ENCODE measurements around the gene SDC3.

SDC3 gene

DNA sequence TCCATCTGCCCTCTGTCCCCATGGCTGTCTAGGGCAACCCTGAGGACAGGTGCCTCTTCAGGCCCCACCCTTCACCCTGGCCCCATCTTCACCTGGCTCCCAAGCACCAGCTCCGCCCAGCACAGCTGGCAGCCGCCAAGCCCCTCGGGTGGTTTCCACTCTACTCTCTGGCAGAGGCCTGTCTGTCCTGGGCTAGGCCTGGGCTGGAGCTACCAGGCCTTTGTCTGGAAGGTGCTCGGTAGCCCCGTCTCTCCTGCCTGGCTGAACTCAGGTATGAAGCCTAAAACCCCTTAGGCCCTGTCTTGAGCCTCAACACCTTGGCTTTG, 17.4 kb downstream of the SDC3 start:
- TF ChIP-seq CTCF (IDR thresholded peaks at IDR 0.05; ENCODE audit: low read depth, low read length, missing control alignments), result no peak
- no peak overlapping the region for H3K4me3 ChIP-seq (ENCODE audit: low read depth, low read length)
- in situ Hi-C loops (cut with HindIII; ENCODE audit: low sequenced_read_pairs), result no loop called here
- no peak for DNase-seq (ENCODE audit: low read depth)

GRCh38 chr1:30890502-30891226, 17.9 kb downstream of the SDC3 start:
- no peak for TF ChIP-seq CTCF (IDR thresholded peaks at IDR 0.05; ENCODE audit: low read depth, low read length, missing control alignments)
- in situ Hi-C loops (cut with HindIII; ENCODE audit: low sequenced_read_pairs), result no loop called here

GRCh38 chr1:30889511-30889910, 19.0 kb downstream of the SDC3 start:
- H3K4me3 ChIP-seq (ENCODE audit: low read depth, low read length), result no peak overlapping the region
- in situ Hi-C loops (cut with HindIII; ENCODE audit: low sequenced_read_pairs), result no loop called here
- no peak for TF ChIP-seq CTCF (IDR thresholded peaks at IDR 0.05; ENCODE audit: low read depth, low read length, missing control alignments)
- DNase-seq (ENCODE audit: low read depth), result no peak

More at GRCh38 chr1:30890502-30891226, 17.9 kb downstream of the SDC3 start:
- no peak overlapping the region for H3K4me3 ChIP-seq (ENCODE audit: low read depth, low read length)
- DNase-seq (ENCODE audit: low read depth), result no peak

- no peak overlapping the region for H3K4me3 ChIP-seq (ENCODE audit: low read depth, low read length)
- DNase-seq (ENCODE audit: low read depth), result no peak
- TF ChIP-seq CTCF (IDR thresholded peaks at IDR 0.05; ENCODE audit: low read depth, low read length, missing control alignments), result no peak
- in situ Hi-C loops (cut with HindIII; ENCODE audit: low sequenced_read_pairs), result no loop called here
Observed at GRCh38 chr1:30888975-30889374, 19.6 kb downstream of the SDC3 start.

- no peak for TF ChIP-seq CTCF (IDR thresholded peaks at IDR 0.05; ENCODE audit: low read depth, low read length, missing control alignments)
- in situ Hi-C loops (cut with HindIII; ENCODE audit: low sequenced_read_pairs), result no loop called here
- peak; percentile 49 for DNase-seq (ENCODE audit: low read depth)
- H3K4me3 ChIP-seq (ENCODE audit: low read depth, low read length), result no peak overlapping the region
Observed at GRCh38 chr1:30888391-30888790, 20.2 kb downstream of the SDC3 start.

- DNase-seq (ENCODE audit: low read depth), result no peak
- TF ChIP-seq CTCF (IDR thresholded peaks at IDR 0.05; ENCODE audit: low read depth, low read length, missing control alignments), result no peak
- H3K4me3 ChIP-seq (ENCODE audit: low read depth, low read length), result no peak overlapping the region
- in situ Hi-C loops (cut with HindIII; ENCODE audit: low sequenced_read_pairs), result no loop called here
Observed at GRCh38 chr1:30887485-30888315, 20.9 kb downstream of the SDC3 start.
